NCI-H187 (cell line): ENCODE results near the gene OR8B2.
"Not testable (repeated sequence)": the region's sequence is repeated elsewhere in the genome, so short reads cannot be mapped to it uniquely, and the experiment has no call there.

Experiments
- DNase-seq, 2 experiments: peaks; one replicate each; lab custom pipeline; 2025; lab: John Stamatoyannopoulos, UW

Gene OR8B2, protein sequence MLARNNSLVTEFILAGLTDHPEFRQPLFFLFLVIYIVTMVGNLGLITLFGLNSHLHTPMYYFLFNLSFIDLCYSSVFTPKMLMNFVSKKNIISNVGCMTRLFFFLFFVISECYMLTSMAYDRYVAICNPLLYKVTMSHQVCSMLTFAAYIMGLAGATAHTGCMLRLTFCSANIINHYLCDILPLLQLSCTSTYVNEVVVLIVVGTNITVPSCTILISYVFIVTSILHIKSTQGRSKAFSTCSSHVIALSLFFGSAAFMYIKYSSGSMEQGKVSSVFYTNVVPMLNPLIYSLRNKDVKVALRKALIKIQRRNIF

GRCh38 chr11:124384399-124384798, at the start of gene OR8B2:
Gene OR8B2, minus strand, starts transcription at chr11:124384499. Its CDS starts 1,156 bp downstream, at chr11:124383343.
- no peak for DNase-seq

DNA sequence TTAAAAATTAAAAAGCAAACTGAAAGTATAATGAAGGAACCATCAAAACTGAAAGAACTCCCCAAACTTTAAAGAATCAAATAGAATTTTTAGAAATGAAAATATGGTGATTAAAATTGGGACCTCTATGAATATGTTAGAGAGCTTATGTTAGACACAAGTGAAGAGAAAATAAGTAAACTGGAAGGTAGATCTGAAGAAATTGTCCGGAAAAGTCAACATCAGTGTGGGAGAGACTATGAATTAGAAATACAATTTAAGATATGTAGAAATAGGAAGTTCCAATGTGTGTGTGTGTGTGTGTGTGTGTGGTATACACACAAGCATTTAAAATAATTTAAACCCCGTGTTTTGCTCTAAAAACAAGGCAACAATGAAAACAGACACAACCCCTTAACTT, 45.3 kb upstream of the OR8B2 start:
- DNase-seq: no peak

- DNase-seq: no peak
Measured at GRCh38 chr11:124424384-124424921, 40.2 kb upstream of the OR8B2 start, which contains the start of gene OR8B4. Gene OR8B4, minus strand, starts transcription at chr11:124424871. Its CDS starts 0 bp downstream, at chr11:124424871.

DNA sequence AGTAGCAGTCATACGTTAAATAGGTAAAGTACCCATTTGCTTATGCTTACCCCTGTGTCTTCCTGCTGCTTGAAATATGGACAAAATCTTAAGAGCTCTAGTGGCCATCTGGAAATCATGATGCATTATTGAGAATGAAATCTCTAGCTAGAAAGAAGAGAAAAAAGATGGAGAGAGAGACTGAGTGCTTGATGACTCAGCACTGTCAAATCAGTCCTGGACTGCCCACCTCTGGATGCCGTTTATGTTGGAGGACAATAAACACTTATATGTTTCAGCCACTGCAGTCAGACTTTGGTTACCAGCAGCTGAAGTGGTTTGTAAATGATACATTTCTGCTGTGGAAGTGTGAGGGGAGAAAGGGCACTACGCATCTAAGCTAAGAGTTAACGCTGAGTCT, 36.7 kb upstream of the OR8B2 start:
- no peak for DNase-seq

DNA sequence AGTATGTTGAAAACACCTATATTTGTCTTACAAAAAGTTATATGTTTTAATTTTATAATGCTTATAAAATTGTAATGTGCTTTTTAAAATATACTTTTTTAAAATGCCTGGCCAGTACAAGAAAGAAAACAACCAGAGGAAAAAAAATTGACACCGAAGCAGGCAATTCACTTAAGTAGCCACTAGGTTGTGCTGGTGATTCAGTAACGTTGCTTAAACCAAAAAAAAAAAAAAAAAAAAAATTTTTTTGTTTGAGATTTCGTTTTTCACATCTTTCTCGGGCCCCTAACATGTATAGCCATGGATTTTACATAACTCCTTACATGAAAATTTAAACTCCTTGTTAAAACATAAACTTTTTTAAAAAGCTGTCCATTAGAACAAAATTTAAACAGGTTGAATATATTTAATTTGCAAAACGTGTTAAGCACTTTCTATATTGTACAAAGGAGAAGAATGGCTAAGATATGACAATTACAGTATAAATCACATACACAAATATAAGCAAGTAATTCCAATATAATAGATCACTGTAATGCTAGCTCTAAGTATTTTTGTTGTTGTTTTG, 31.1 kb upstream of the OR8B2 start:
- DNase-seq: no peak

GRCh38 chr11:124409906-124410305, 25.6 kb upstream of the OR8B2 start:
- no peak for DNase-seq

GRCh38 chr11:124405581-124405980, 21.3 kb upstream of the OR8B2 start:
- no peak for DNase-seq

- DNase-seq: not testable (repeated sequence)
Measured at GRCh38 chr11:124403186-124403585, 18.9 kb upstream of the OR8B2 start.

DNA sequence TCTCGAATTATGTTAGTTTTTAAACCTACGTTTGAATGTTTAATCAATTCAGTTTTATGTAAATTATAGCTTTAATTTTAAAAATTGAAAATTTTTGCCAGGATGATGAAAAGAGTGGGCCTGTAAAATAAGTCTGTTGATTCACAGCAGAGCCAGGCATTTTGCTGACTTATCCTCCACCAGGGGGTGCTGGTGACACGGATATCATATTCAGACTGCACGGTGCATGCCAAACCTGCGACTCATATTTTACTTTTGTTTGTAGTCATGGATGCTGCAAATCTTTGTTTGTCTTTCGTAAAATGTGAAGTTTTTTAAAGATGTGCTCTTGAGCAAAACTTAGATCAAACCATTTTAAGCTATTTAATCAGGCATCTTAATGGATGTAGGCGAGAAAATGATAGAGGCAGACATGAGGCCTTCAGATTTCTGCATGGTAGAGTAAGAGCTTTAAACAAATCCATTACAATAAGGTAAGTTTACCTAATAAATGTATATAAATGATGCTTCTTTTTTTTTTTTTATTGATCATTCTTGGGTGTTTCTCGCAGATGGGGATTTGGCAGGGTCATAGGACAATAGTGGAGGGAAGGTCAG, 18.1 kb upstream of the OR8B2 start:
- peak in 1 of 2 experiments; percentile 6 for DNase-seq

DNA sequence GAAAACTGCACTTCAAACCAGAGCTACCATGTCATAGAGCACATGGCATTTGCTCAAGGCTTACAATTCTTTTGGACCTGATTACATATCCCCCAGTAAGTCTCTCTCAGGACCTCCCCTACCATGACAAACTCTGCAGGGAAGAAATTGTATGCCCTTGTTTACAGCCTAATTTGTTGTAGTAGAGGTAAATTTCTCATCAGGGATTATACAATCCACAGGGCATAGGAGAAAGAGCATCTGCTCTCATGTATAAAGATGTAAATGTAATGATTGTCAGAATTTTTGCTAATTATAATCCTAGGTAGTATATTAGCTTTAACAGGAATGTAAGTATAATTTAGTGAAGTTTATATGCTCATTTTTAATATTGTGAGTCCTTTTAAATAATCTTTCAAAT, 14.6 kb upstream of the OR8B2 start, which contains the start of gene OR8B3:
OR8B3 (minus strand) TSS at position 101 of the 400 bp plus-strand sequence. CDS start 1,673 bp downstream, outside the sequence.
- no peak for DNase-seq

GRCh38 chr11:124396847-124397246, 12.5 kb upstream of the OR8B2 start:
- DNase-seq: not testable (repeated sequence)

GRCh38 chr11:124394408-124394807, 10.1 kb upstream of the OR8B2 start:
- DNase-seq: no peak

DNA sequence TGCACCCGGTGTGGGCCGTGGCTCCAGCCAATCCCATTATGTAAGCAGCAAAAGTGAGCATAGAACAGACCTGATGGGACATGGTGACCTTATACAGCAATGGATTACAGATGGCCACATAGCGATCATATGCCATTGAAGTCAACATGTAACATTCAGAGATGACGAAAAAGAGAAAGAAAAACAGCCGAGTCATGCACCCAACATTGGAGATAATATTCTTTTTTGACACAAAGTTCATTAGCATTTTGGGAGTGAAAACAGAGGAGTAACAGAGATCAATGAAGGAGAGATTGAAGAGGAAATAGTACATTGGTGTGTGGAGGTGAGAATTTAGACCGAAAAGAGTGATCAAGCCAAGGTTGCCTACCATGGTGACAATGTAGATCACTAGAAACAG, 1.4 kb downstream of the OR8B2 start:
- DNase-seq: not testable (repeated sequence)

GRCh38 chr11:124380585-124380984, 3.7 kb downstream of the OR8B2 start:
- no peak for DNase-seq

DNA sequence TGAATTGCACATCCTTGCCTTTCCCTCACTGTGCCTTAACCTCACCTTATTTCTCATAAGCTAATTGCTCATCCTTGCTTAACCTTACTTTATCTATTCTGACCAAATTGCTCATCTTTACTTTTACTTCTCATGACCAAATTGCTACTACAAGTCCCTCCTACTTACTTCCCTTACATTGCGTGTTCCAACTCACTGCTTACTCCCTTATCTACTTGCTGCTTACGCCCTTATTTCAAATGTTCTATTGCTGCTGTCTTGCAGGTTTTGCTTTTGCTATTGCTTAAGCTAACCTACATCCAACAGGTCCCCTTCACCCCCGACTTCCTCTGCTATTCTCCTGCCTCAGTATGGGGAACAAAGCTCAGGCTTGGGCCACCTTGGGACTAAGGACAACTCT, 8.0 kb downstream of the OR8B2 start:
- DNase-seq: no peak

- no peak for DNase-seq
Measured at GRCh38 chr11:124359566-124359965, 24.7 kb downstream of the OR8B2 start.

GRCh38 chr11:124346311-124346955, 37.9 kb downstream of the OR8B2 start:
- DNase-seq: no peak

DNA sequence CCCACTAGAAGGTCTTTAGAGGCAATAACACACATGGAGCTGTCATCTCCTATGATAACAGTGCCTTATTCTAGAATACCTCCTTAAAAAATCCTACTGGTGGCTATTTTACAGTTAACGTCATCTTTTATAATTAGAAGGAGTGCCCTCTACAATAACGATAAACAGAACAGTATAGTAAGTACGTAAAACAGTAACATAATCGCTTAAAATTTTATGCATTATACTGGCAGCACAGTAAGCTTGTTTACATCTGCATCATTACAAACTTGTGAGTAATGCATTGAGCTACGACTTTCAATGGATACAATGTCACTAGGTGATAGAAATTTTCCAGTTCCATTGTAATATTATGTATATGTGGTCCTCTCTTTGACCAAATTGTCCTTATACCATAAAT, 40.0 kb downstream of the OR8B2 start:
- DNase-seq: no peak

DNA sequence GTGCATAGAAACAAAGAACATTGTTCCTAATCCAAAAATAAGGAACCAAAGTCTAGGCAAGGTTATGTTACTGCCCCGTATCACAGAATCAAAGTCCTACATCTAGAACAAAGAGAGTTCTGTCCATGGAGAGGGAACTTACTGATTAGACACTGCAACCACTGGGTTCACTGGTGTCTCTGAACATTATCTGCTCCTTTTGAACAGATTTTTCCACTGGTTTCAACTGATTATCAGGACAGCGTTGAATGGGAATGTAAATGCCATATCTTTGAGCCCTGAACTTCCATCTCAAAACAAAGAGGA, 44.2 kb downstream of the OR8B2 start:
- DNase-seq: no peak

GRCh38 chr11:124339396-124340141, 44.7 kb downstream of the OR8B2 start:
- DNase-seq: no peak
